Osteocyte (in vitro differentiated cells): ENCODE measurements around the gene KAZN. TPM values are rescaled to one million over a fixed set of nuclear protein-coding genes. Genes with fewer than 3 reads are reported as not detected.

Experiments used
- DNase-seq: peaks from one replicate; pipeline ENCODE4 v3.0.0; 2021; ENCODE audit warnings: mixed read lengths; ENCODE audit not compliant: unreplicated experiment; ENCODE audit errors: extremely low spot score
- H3K27ac Mint-ChIP-seq: one replicate; pipeline ENCODE4 v1.8.0; 2021; ENCODE audit warnings: mild to moderate bottlenecking, mixed read lengths; ENCODE audit not compliant: unreplicated experiment
- H3K27me3 Mint-ChIP-seq: one replicate; pipeline ENCODE4 v1.8.0; 2021; ENCODE audit warnings: mixed read lengths; ENCODE audit not compliant: unreplicated experiment
- H3K36me3 Mint-ChIP-seq: one replicate; pipeline ENCODE4 v1.8.0; 2021; ENCODE audit warnings: mixed read lengths; ENCODE audit not compliant: unreplicated experiment
- H3K4me1 Mint-ChIP-seq: one replicate; pipeline ENCODE4 v1.8.0; 2021; ENCODE audit warnings: mixed read lengths; ENCODE audit not compliant: unreplicated experiment
- H3K4me3 Mint-ChIP-seq: one replicate; pipeline ENCODE4 v1.8.0; 2021; ENCODE audit warnings: mild to moderate bottlenecking, moderate library complexity, mixed read lengths; ENCODE audit not compliant: unreplicated experiment
- H3K9me3 Mint-ChIP-seq: one replicate; pipeline ENCODE4 v1.8.0; 2021; ENCODE audit warnings: mixed read lengths; ENCODE audit not compliant: unreplicated experiment
- total RNA-seq: library from RNA; stranded (reverse); gene quantifications from 2 replicates; pipeline ENCODE4 v1.2.1, GENCODE V29; 2021
- TF ChIP-seq, protein P1 (sequence below): fragments of 200-600 bp; sonication (generic); IDR thresholded peaks from 2 replicates; pipeline ENCODE4 v1.5.0; 2021; ENCODE audit warnings: antibody characterized with exemption, mild to moderate bottlenecking, moderate library complexity

The KAZN gene
- total RNA-seq, 1 donor from 2014 or later: 47.1 TPM

DNA sequence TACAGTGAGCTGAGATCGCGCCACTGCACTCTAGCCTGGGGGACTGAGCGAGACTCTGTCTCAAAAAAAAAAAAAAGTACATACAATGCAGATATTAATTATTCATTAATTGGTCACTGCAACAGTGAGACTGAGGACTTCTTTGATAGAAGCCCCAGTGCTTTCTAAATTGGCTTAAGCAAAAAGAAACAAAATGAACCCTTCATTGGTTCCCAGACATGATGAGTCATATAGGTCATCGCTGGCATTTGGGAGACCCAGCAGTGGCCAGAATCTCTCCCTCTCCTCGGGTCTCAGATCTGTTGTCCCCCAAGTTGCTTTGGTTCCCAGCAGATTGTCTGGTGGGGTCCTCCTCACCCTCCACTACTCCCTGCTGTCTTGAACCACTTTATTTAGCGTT lies 144.9 kb downstream of the KAZN start:
- H3K9me3 Mint-ChIP-seq: no peaks in the 10 kb centered on the region
- TF ChIP-seq, protein P1, sequence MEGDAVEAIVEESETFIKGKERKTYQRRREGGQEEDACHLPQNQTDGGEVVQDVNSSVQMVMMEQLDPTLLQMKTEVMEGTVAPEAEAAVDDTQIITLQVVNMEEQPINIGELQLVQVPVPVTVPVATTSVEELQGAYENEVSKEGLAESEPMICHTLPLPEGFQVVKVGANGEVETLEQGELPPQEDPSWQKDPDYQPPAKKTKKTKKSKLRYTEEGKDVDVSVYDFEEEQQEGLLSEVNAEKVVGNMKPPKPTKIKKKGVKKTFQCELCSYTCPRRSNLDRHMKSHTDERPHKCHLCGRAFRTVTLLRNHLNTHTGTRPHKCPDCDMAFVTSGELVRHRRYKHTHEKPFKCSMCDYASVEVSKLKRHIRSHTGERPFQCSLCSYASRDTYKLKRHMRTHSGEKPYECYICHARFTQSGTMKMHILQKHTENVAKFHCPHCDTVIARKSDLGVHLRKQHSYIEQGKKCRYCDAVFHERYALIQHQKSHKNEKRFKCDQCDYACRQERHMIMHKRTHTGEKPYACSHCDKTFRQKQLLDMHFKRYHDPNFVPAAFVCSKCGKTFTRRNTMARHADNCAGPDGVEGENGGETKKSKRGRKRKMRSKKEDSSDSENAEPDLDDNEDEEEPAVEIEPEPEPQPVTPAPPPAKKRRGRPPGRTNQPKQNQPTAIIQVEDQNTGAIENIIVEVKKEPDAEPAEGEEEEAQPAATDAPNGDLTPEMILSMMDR: no peak
- H3K36me3 Mint-ChIP-seq: no peaks in the 10 kb centered on the region
- DNase-seq: no peak
- H3K4me1 Mint-ChIP-seq: peaks cover 7% of the 10 kb centered on the region
- H3K27ac Mint-ChIP-seq: no peak overlapping the region
- H3K27me3 Mint-ChIP-seq: no peaks in the 10 kb centered on the region
- no peak overlapping the region for H3K4me3 Mint-ChIP-seq

DNA sequence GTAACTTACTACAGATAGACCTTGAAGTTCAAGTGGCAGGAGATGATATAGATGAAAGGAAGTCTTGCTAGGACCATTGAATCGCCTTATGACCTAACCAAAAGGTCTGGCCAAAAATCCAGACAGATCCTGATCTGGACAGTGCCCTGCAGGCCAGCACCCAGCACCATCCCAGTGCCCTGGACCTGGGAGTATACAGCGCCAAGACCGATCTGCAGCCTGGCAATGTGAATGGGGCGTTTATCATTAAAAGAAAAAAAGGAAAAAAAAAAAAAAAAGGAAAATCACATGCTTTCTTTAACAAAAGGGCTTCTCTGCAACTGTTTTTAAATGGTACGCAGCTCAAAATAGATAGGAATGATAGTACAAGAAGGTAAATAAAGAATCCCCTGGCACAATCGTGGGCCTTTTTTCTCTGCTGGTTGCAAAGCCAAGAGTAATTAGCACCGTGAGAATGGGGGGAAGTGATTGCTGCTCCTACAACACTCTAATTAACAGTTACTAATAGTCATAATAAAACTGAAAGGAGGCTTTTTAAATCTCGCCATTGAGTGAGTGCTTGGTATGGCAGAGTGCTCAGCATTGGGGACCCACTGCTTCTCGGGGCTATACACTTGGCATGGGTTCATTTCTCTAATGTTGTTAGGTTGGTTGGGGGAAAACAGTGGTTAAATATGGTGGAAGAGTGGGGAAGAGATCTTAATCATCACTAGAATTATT lies 146.7 kb downstream of the KAZN start:
- Mint-ChIP-seq H3K27me3 (no peaks in the 10 kb centered on the region), H3K4me3 (no peak overlapping the region), H3K9me3 (no peaks in the 10 kb centered on the region), H3K36me3 (no peaks in the 10 kb centered on the region), H3K27ac (no peak overlapping the region), H3K4me1 (peaks cover 7% of the 10 kb centered on the region)
- no peak for DNase-seq
- TF ChIP-seq, protein P1: no peak

DNA sequence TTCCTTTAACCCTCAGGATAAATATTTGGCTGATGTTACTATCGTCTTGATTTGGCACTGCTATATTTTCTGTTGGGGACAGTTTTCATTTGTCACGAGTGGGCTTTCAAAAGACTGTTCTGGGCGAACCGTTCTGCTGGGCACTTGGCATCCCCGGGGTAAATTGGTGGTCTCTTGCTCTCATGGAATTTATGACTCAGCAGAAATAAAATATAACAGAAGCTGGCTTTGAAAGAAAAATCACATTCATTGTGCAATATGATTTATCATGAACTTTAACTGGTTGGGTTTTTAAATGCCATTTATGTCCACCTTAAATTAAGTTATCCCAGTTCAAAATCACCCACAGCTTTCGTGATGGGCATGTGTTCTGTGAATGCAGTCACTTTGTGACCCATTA lies 147.3 kb downstream of the KAZN start:
- Mint-ChIP-seq H3K27ac (no peak overlapping the region), H3K4me3 (no peak overlapping the region), H3K36me3 (no peaks in the 10 kb centered on the region), H3K27me3 (no peaks in the 10 kb centered on the region), H3K9me3 (no peaks in the 10 kb centered on the region), H3K4me1 (peaks cover 7% of the 10 kb centered on the region)
- DNase-seq: no peak
- TF ChIP-seq, protein P1: no peak

DNA sequence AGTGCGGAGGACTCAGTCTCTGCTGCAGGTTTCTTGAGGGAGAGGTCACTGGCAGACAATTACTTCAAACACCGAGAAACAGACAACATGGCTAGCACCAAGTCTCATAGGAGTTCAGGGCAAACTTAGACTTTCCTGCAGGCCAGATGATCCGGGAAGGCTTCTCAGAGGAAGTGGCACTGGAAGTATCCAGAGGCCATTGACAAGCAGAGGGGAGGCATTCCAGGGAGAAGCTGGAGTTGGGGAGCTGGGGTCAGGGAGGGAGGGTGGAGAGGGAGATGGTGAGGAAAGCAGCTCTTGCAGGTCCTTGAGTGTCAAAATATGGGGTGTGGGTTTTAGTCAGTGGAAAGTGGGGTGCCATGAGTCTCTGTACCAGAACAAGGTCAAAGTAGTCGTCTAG lies 147.9 kb downstream of the KAZN start:
- DNase-seq: no peak
- H3K36me3 Mint-ChIP-seq: no peaks in the 10 kb centered on the region
- H3K27me3 Mint-ChIP-seq: no peaks in the 10 kb centered on the region
- no peak overlapping the region for H3K4me3 Mint-ChIP-seq
- TF ChIP-seq, protein P1: no peak
- no peak overlapping the region for H3K27ac Mint-ChIP-seq
- no peaks in the 10 kb centered on the region for H3K9me3 Mint-ChIP-seq
- H3K4me1 Mint-ChIP-seq: peaks cover 4% of the 10 kb centered on the region

DNA sequence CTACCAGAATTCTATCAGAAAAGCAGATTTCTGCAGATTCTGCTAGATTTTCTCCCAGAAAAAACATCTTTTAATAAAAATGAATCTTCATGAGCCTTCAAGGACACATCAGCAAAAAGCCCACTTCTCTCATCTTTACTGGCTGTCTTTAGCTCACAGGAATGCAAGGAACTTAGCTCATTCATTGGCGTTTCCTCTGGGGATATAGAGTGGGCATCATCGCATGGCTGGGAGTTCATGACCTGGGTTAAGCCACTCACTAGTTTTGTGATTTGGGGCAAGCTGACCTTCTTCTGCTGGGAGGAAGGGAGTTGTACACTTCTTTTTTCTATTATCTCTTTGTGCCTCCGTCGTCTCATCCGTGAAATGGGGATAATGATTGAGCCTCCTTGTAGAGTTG lies 149.7 kb downstream of the KAZN start:
- Mint-ChIP-seq H3K9me3 (no peaks in the 10 kb centered on the region), H3K27me3 (no peaks in the 10 kb centered on the region), H3K36me3 (no peaks in the 10 kb centered on the region), H3K27ac (no peak overlapping the region), H3K4me3 (no peak overlapping the region), H3K4me1 (no peaks in the 10 kb centered on the region)
- no peak for DNase-seq
- TF ChIP-seq, protein P1: no peak
